ENCODE results near the gene FBXO21. TPM values are rescaled to one million over a fixed set of nuclear protein-coding genes. Genes with fewer than 3 reads are reported as not detected.

The FBXO21 gene
- total RNA-seq, 1 donor from 2014 or later, result 32.0 TPM

DNA sequence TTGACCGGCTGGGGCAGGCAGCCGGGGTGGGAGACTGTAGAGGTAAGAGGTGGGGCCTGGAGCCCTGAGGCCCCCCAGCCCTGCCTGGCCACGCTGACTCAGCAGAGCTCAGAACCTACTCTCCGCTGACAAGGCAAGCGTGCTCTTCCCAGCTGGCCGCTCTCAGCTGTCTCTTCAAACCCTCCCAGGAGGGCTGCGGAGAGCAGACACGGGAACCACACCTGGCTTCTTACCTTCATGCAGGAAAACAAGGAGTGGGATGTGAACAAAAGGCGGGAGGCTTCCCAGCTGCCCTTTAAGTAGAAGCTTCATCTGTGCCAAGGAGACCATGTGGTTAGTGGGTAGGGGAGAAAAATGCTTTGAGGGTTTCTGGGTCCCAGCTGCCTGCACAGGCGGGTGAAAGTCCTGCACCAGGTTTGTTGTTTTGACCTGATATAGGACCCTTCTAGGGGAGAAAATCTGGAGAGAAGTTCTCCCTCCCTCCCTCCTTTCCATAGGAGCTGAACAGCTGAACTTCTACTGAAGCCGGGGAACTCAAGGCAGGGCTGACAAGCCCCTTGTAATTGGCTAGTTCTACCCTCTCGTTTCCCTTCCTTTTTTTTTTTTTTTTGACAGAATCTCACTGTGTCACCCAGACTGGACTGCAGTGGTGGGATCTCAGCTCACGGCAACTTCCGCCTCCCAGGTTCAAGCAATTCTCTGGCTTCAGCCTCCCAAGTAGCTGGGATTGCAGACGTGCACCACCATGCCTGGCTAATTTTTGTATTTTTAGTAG lies 78.3 kb downstream of the FBXO21 start:
- no peak overlapping the region for H2AFZ ChIP-seq (ENCODE audit: low read depth, low read length)
- TF ChIP-seq EZH2 (IDR thresholded peaks at IDR 0.05; ENCODE audit: insufficient read depth, low read length) (no peak), CTCF (IDR thresholded peaks at IDR 0.05; ENCODE audit: insufficient read depth, low read depth, low read length) (no peak)
- Mint-ChIP-seq H3K9me3 (ENCODE audit: unreplicated experiment) (peaks cover 4% of the 10 kb centered on the region), H3K27ac (ENCODE audit: unreplicated experiment) (no peak overlapping the region), H3K27me3 (ENCODE audit: low read depth, unreplicated experiment) (peaks cover 19% of the 10 kb centered on the region), H3K4me1 (ENCODE audit: low read depth, unreplicated experiment) (peaks cover 6% of the 10 kb centered on the region), H3K4me3 (ENCODE audit: unreplicated experiment) (no peak overlapping the region), H3K36me3 (ENCODE audit: low read depth, unreplicated experiment) (no peaks in the 10 kb centered on the region)
- no peak overlapping the region for H3K4me2 ChIP-seq (ENCODE audit: low read length)
- H3K36me3 ChIP-seq (ENCODE audit: insufficient read depth, low read length), result no peaks in the 10 kb centered on the region
- H3K79me2 ChIP-seq (ENCODE audit: insufficient read depth, low read length), result no peaks in the 10 kb centered on the region
- DNase-seq (ENCODE audit: low read depth), result no peak
- H3K27me3 ChIP-seq (ENCODE audit: insufficient read depth, low read length), result peaks cover 5% of the 10 kb centered on the region
- H4K20me1 ChIP-seq (ENCODE audit: insufficient read depth, low read length), result no peaks in the 10 kb centered on the region
- no peak for FAIRE-seq
- no peak overlapping the region for H3K4me3 ChIP-seq (ENCODE audit: insufficient read depth, low read depth, low read length)
- no peak overlapping the region for H3K27ac ChIP-seq (ENCODE audit: low read depth, low read length)
- no peaks in the 10 kb centered on the region for H3K4me1 ChIP-seq (ENCODE audit: insufficient read depth, low read length)
- no peak overlapping the region for H3K9ac ChIP-seq (ENCODE audit: low read length)
- H3K9me3 ChIP-seq (ENCODE audit: insufficient read depth, low read depth, low read length), result no peaks in the 10 kb centered on the region

DNA sequence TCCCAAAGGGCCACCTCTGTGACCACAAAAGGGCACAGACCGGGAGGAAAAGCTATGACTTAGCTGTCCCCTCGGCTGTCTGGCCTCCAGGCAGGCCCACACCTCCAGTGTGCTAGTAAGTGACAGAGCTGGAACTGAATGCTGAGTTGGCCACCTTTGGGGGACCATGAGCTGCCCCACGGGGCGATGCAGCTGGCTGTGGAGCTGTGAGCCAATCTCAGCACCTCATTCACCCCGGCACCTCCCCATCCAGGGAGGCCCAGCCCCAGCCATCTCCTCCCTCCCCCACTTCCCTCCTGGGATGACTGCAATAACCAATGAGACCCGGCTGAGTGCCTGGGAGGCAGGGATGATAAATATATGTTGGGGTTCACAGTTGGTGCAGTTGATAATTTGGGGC lies 78.9 kb downstream of the FBXO21 start:
- no peaks in the 10 kb centered on the region for H3K36me3 ChIP-seq (ENCODE audit: insufficient read depth, low read length)
- peaks cover 4% of the 10 kb centered on the region for H3K9me3 Mint-ChIP-seq (ENCODE audit: unreplicated experiment)
- TF ChIP-seq CTCF (IDR thresholded peaks at IDR 0.05; ENCODE audit: insufficient read depth, low read depth, low read length), result no peak
- no peak for TF ChIP-seq EZH2 (IDR thresholded peaks at IDR 0.05; ENCODE audit: insufficient read depth, low read length)
- no peak overlapping the region for H3K4me3 ChIP-seq (ENCODE audit: insufficient read depth, low read depth, low read length)
- H3K27ac Mint-ChIP-seq (ENCODE audit: unreplicated experiment), result no peak overlapping the region
- H3K9ac ChIP-seq (ENCODE audit: low read length), result no peak overlapping the region
- FAIRE-seq (no peak), DNase-seq (ENCODE audit: low read depth) (no peak)
- H3K27me3 ChIP-seq (ENCODE audit: insufficient read depth, low read length), result peaks cover 5% of the 10 kb centered on the region
- no peaks in the 10 kb centered on the region for H3K36me3 Mint-ChIP-seq (ENCODE audit: low read depth, unreplicated experiment)
- H3K4me1 ChIP-seq (ENCODE audit: insufficient read depth, low read length), result no peaks in the 10 kb centered on the region
- H3K79me2 ChIP-seq (ENCODE audit: insufficient read depth, low read length), result no peaks in the 10 kb centered on the region
- no peak overlapping the region for H3K4me2 ChIP-seq (ENCODE audit: low read length)
- H3K9me3 ChIP-seq (ENCODE audit: insufficient read depth, low read depth, low read length), result no peaks in the 10 kb centered on the region
- H4K20me1 ChIP-seq (ENCODE audit: insufficient read depth, low read length), result no peaks in the 10 kb centered on the region
- no peak overlapping the region for H3K27ac ChIP-seq (ENCODE audit: low read depth, low read length)
- peaks cover 21% of the 10 kb centered on the region for H3K27me3 Mint-ChIP-seq (ENCODE audit: low read depth, unreplicated experiment)
- no peak overlapping the region for H2AFZ ChIP-seq (ENCODE audit: low read depth, low read length)
- no peak overlapping the region for H3K4me3 Mint-ChIP-seq (ENCODE audit: unreplicated experiment)
- peaks cover 6% of the 10 kb centered on the region for H3K4me1 Mint-ChIP-seq (ENCODE audit: low read depth, unreplicated experiment)

All from astrocyte (in vitro differentiated cells and primary cell).